ENCODE measurements around the gene ZNF804A.

- TF ChIP-seq CTCF (IDR thresholded peaks at IDR 0.05; ENCODE audit: low read depth, low read length) (no peak), MAX (IDR thresholded peaks at IDR 0.05; ENCODE audit: low read depth, low read length) (no peak), POLR2A (IDR thresholded peaks at IDR 0.05; ENCODE audit: extremely low read depth, insufficient read length) (no peak), MYC (IDR thresholded peaks at IDR 0.05; ENCODE audit: low read depth, low read length) (no peak)
These were observed 232.2 kb downstream of the ZNF804A start for GRCh38 chr2:184830531-184830930.
